B cell (primary cell): ENCODE results near the gene LVRN.

Source experiments
- CTCF ChIP-seq: fragments of 200-600 bp; IDR thresholded peaks from one replicate; pipeline ENCODE4 v1.8.0; 2022; ENCODE audit warnings: antibody characterized with exemption, mild to moderate bottlenecking
- EZH2 ChIP-seq: IDR thresholded peaks from 2 replicates; pipeline ENCODE4 v1.6.1; 2012; ENCODE audit warnings: borderline replicate concordance, low read depth, mild to moderate bottlenecking, moderate library complexity, low read length; ENCODE audit not compliant: insufficient read depth, poor library complexity, severe bottlenecking

GRCh38 chr5:115995351-115995750, 33.1 kb downstream of the LVRN start:
- TF ChIP-seq CTCF (no peak), EZH2 (no peak)
